ENCODE results near the gene CBY3. TPM values are rescaled to one million over a fixed set of nuclear protein-coding genes. Genes with fewer than 3 reads are reported as not detected.

CBY3 gene
- total RNA-seq: not detected in 2 replicates

DNA sequence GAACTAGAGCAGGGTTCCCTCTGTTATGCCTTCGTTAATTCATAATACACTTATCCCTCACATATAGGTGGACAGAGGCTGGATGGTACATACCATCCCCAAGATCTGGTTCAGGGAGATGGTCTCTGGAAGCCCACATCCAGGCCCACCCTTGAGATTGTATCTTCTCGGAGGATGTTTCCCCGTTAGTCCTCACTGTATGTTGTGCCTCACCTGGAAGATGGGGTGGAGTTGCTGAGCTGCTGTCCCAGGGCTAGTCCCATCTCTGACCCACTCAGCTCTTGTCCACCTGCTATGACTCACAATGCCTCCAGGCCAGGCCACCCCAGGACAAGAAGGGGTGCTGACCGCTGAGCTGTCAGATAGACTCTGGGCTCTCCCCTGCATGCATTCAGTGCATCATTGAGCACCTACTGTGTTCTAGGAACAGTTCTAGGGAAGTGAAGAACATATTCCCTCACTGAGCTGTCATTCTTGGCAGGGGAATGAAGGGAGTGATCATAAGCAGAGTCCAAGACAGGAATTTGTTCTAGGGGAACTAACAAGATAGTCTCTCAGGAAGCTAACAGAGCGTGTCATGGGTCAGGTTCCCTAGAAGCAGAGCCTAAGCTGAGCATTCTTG is at the start of gene CBY3:
TSS of gene CBY3 (minus strand) at position 255 of the 622 bp plus-strand sequence. CDS start at position 139, 116 bp downstream.

DNA sequence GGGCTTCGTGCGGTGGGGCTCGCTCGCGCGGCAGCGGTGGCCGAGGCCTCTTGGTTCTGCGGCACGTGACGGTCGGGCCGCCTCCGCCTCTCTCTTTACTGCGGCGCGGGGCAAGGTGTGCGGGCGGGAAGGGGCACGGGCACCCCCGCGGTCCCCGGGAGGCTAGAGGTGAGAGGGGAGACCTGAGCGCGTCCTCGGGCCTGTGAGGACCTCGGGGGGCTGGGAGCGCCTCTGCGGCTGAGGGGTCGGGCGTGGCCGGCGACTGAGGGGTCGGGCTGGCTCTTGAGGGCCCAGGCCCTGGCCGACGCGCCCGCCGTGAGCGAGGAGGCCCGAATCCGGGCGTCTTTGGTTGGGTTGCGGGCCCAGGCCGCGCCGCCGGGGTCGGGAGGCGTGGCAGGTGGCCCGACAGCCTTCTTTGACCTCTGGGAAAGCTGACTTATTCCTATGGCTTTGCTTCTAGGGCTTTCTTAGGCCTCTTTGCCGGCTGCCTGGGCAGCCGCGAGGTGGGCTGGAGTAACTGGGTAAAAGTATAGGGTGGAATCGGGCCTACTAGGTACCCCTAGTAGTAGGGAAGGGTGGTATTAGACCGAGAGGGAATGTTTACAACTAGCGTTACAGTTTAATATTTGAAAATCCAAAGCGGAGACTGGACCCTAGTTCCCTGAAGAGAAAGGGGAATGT is 18.2 kb upstream of the CBY3 start, which contains the start of gene CANX:
TSS of gene CANX (plus strand) at position 33 of the 681 bp plus-strand sequence. CDS start 6,715 bp downstream, outside the sequence.

Other genes with a start within 250 kb of the CBY3 start
- 19.7 and 40.0 TPM in 2 replicates for gene RUFY1, start 130.5 kb downstream of the CBY3 start, total RNA-seq
- gene HNRNPH1, start 57.4 kb downstream of the CBY3 start, total RNA-seq: 202 and 251 TPM in 2 replicates
- gene CANX, start 17.9 kb upstream of the CBY3 start, total RNA-seq: 313 and 435 TPM in 2 replicates
- 11.6 and 38.7 TPM in 2 replicates for gene MAML1, start 51.8 kb upstream of the CBY3 start, total RNA-seq
- 1.6 and 7.0 TPM in 2 replicates for gene LTC4S, start 113.0 kb upstream of the CBY3 start, total RNA-seq
- gene MGAT4B, start 125.8 kb upstream of the CBY3 start, total RNA-seq: 119 and 215 TPM in 2 replicates
- gene SQSTM1, start 139.9 kb upstream of the CBY3 start, total RNA-seq: 355 and 486 TPM in 2 replicates
- 4.5 and 22.0 TPM in 2 replicates for gene MRNIP, start 177.8 kb upstream of the CBY3 start, total RNA-seq
- 51.5 and 65.4 TPM in 2 replicates for gene TBC1D9B, start 226.9 kb upstream of the CBY3 start, total RNA-seq